Airway epithelial cell (primary cell): Measurements from ENCODE around the gene EDA. TPM values are rescaled to one million over a fixed set of nuclear protein-coding genes. Genes with fewer than 3 reads are reported as not detected.

Experiments
- total RNA-seq: library from RNA; depleted of rRNA; stranded (reverse); fragments of >200 nt; gene quantifications from 2 replicates; pipeline ENCODE4 v1.2.3, GENCODE V29; 2015

Gene EDA
- total RNA-seq = 1.2 and 1.5 TPM in 2 replicates

DNA sequence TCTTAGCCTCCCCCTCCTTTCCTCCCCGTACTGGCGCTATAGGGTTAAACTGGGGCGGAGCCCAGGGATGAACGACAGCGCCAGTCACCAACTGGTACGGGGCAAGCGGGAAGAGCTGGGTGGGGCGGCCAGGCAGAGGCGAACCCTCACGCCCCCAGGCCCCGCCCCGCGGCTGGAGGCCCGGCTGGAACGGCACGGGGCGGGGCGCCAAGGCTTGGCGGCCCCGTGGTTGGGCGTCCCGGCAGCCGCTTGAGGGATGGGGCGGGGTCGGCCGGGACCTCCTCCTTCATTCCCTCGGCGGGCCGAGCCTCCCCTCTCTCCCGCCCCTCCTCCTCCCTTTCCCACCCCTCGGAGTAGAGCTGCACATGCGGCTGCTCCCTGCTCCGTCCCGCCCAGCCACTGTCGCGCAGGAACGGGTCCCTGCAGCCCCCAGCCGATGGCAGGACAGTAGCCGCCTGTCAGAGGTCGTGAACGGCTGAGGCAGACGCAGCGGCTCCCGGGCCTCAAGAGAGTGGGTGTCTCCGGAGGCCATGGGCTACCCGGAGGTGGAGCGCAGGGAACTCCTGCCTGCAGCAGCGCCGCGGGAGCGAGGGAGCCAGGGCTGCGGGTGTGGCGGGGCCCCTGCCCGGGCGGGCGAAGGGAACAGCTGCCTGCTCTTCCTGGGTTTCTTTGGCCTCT, at the start of gene EDA:
Gene EDA (plus strand): TSS at position 335 of the 678 bp plus-strand sequence.

DNA sequence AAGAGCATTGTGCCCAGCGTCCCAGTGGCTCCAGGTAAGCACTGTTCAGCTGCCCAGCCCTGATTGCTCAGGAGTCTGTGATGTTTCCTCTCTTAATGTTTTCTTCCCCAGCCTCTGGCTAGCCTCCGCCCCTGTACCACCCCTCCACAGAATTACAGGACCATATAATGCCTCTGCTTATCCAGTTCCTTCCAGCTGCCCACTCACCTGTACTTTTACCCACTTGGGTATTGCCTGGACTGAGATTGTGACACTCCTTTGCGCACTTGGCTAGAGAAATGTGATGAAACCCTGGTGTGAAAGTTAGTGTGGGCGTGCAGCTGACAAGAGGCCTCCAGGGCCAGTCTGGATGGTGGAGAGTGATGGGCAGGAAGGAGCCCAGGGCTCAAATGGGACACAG, 434.0 kb downstream of the EDA start, which contains the start of gene AWAT2:
Gene AWAT2 (minus strand): TSS at position 14 of the 400 bp plus-strand sequence. CDS start 6 bp downstream, at position 8.

GRCh38 chrX:70062076-70062475, 446.2 kb downstream of the EDA start, which contains the start of gene OTUD6A:
TSS of gene OTUD6A (plus strand) at chrX:70062457. CDS start at chrX:70062525, 68 bp downstream.

Other genes with a start within 250 kb of the EDA start
- 0.21 TPM in 1 of 2 replicates, not detected in the other for gene NALF2, start 111.8 kb upstream of the EDA start, total RNA-seq